C4-2B (cell line): ENCODE measurements around the gene HEPACAM.

Experiments
- CTCF ChIP-seq: fragments of 450-650 bp; conservative IDR thresholded peaks from 2 replicates; pipeline ENCODE4 v1.5.1; 2017; ENCODE audit warnings: mild to moderate bottlenecking
- ZFX ChIP-seq: fragments of 450-650 bp; IDR thresholded peaks from 2 replicates; pipeline ENCODE4 v1.6.1; 2017

GRCh38 chr11:124942466-124943253, 6.8 kb upstream of the HEPACAM start:
- TF ChIP-seq CTCF (no peak), ZFX (no peak)
